22Rv1 (cell line): ENCODE measurements around the gene ATP5PO.

Experiments
- H3K27ac ChIP-seq: fragments of 450-650 bp; 2 replicates; pipeline ENCODE4 v1.5.1; 2017
- ZFX ChIP-seq: fragments of 450-650 bp; IDR thresholded peaks from 2 replicates; pipeline ENCODE4 v1.6.1; 2017; ENCODE audit warnings: antibody characterized with exemption, borderline replicate concordance
- TF ChIP-seq, protein P1 (sequence below): fragments of 450-650 bp; IDR thresholded peaks from 2 replicates; pipeline ENCODE4 v1.5.1; 2017; ENCODE audit warnings: mild to moderate bottlenecking

Gene ATP5PO

DNA sequence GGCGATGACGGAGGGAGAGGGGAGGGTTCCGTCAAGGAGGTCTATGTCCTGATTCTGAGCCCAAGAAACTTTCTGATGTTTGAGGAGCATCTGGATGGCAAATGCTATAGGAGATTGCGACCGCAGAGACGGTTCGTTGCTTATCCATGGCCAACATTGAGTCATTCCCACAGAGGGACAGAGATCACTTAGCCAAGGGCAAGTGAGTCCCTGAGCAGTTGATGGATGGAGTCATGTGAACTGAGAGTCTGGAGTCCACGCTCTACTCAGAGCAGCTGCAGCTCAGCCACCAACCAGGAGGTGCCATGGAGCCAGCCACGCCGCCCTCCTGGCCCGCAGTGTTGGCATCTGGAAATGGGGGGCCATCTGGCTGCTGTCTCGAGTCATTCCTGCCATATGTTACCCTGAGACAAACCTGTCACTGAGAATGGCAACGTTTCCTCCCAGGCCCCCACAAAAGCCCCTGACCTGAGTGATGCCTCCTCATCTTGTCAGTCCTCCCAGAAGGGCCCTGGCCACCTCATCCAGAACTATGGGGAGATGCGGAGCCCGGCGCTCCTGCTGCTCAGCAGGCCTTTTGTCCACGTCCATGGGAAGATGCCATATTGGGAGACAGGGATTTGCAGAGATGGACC is 58.6 kb downstream of the ATP5PO start:
- TF ChIP-seq ZFX, result no peak
- TF ChIP-seq, protein P1, sequence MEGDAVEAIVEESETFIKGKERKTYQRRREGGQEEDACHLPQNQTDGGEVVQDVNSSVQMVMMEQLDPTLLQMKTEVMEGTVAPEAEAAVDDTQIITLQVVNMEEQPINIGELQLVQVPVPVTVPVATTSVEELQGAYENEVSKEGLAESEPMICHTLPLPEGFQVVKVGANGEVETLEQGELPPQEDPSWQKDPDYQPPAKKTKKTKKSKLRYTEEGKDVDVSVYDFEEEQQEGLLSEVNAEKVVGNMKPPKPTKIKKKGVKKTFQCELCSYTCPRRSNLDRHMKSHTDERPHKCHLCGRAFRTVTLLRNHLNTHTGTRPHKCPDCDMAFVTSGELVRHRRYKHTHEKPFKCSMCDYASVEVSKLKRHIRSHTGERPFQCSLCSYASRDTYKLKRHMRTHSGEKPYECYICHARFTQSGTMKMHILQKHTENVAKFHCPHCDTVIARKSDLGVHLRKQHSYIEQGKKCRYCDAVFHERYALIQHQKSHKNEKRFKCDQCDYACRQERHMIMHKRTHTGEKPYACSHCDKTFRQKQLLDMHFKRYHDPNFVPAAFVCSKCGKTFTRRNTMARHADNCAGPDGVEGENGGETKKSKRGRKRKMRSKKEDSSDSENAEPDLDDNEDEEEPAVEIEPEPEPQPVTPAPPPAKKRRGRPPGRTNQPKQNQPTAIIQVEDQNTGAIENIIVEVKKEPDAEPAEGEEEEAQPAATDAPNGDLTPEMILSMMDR, result no peak

DNA sequence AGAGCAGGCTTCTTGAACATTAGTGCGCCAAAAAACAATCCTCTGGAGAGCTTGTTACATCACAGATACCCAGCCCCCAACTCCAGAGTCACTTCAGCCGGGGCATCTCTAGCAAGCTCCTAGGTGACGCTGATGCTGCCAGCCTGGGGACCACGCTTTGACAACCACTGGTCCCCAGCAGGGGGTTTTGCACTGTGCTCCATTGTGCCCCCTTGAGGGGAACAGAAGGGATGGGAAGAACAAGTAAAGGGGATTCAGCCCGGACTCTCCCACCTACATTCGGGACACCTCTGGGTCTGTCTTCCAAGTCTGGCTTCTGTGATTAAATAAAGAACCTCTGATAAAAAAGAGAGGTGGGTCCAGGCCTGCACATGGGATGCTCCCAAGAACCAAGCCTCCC is 60.4 kb downstream of the ATP5PO start:
- no peak for TF ChIP-seq ZFX
- TF ChIP-seq, protein P1, result peak; percentile 41
- H3K27ac ChIP-seq, result no peak overlapping the region

More for the DNA sequence above, 58.6 kb downstream of the ATP5PO start:
- no peak overlapping the region for H3K27ac ChIP-seq

DNA sequence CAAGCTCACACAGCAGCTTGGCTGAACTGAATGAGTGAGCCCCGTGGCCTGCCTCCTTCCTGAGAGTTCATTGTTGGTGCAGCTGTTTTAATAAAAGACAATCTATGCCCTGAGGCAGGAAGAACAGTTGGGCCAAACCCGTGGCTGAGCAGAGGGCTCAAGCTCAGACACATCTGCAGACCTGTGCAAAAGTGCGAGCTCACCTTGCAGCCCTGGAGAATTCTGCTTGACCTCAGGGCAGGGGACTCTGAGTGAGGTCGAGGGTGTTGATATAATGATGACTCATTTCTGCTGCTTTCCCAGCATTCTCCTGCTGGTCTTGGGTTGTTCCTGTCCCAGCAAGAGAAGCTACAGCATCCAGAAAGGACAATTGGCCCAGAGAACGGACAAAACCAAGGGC is 61.0 kb downstream of the ATP5PO start:
- no peak for TF ChIP-seq ZFX
- TF ChIP-seq, protein P1, result no peak
- no peak overlapping the region for H3K27ac ChIP-seq
